ENCODE results near the gene FAM241A.

- TF ChIP-seq CTCF (IDR thresholded peaks at IDR 0.05) (no peak), EP300 (IDR thresholded peaks at IDR 0.05) (no peak)
Measured at GRCh38 chr4:112144546-112145325, 518 bp upstream of the FAM241A start.
